Sigmoid colon (tissue), 3 donors: ENCODE measurements around the gene UBL7.

ENCODE experiments used
- CTCF ChIP-seq, 4 experiments: fragments of 450-650 bp in 3 of 4; fragments of 200-600 bp in 1 of 4; IDR thresholded peaks; one replicate each; pipeline ENCODE4 v1.5.1; 2016 to 2019; ENCODE audit warnings: antibody characterized with exemption in 4 of 4, mild to moderate bottlenecking in 3 of 4, moderate library complexity in 2 of 4
- POLR2A ChIP-seq, 2 donors: fragments of 450-650 bp; IDR thresholded peaks; one replicate each; pipeline ENCODE4 v1.6.1; 2016; ENCODE audit warnings: antibody characterized with exemption in 2 of 2, mild to moderate bottlenecking in 2 of 2, moderate library complexity in 2 of 2

DNA sequence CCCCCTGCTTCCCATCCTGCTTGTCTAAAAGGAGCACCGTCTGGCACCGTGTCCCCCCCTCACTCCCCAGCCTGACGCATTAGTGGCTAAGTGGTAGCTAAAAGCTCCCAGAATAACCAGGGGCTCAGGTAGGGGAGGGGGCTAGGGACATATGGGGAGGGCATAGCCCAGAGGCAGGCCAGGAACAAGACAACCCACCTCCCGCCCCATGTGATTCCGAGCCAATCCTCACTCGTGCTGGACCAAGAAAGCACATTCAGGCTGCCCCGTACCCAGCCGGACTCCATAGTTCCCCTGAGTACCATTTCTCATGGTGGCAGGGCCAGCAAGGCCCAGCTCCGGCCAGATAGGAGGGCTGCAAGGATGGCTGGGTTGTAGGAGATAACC, 38.7 kb downstream of the UBL7 start:
- TF ChIP-seq POLR2A (IDR thresholded peaks at IDR 0.05) (no peak), CTCF (IDR thresholded peaks at IDR 0.05) (no peak)
